Gastrocnemius medialis (tissue), 4 donors: ENCODE measurements around the gene DNAAF5.

ENCODE experiments used
- POLR2A ChIP-seq, 2 donors: fragments of 450-650 bp; IDR thresholded peaks; one replicate each; pipeline ENCODE4 v1.6.1; 2017; ENCODE audit warnings: antibody characterized with exemption in 2 of 2, mild to moderate bottlenecking in 2 of 2, moderate library complexity in 2 of 2
- TF ChIP-seq, protein P1 (sequence below), 5 experiments: fragments of 450-650 bp in 3 of 5; fragments of 200-600 bp in 2 of 5; sonication (generic) in 2 of 5; IDR thresholded peaks in 4 of 5; conservative IDR thresholded peaks in 1 of 5; 1 replicate in 4 of 5; 2 replicates in 1 of 5; pipeline ENCODE4 v1.5.1; 2016 to 2019; ENCODE audit warnings: antibody characterized with exemption in 5 of 5, mild to moderate bottlenecking in 3 of 5, moderate library complexity in 3 of 5

DNA sequence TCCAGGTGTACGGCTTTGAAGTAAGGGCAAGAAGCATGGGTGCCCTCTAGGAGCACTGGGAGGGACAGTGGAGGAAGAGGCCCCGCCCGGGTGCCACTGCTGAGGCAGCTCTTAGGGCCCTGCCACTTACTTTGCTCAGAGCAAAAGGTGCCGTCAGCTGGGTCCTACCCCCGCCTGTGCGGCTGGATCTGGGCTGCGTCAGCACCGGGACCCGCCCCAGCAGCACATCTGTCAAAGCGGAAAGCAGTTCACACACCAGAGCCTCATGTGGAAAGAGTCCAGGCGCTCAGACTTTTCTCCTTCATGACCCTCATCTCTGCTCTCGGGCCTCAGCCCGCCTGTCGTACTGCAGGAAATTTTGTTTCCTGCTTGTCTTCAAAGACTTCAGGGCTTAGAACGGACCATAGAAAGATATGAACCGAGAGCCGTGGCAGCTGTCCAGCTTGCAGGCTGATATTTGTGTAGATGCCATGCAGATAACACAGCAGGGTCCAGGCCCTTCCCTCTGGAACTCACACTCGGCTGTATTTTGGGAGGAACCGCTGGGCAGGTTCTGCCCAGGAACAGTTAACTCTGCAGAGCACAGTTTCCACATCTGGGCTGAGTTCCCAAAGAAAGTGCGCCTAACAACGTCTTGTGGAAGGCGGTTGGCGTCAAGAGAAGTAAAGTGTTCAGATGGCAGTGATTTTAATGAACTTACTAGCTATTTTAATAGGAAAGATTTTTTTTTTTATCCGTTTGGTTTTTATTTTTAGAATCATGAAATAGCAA lies 44.9 kb downstream of the DNAAF5 start:
- TF ChIP-seq POLR2A (IDR thresholded peaks at IDR 0.05): peak in 1 of 2 donors; percentile 12
- TF ChIP-seq, protein P1, sequence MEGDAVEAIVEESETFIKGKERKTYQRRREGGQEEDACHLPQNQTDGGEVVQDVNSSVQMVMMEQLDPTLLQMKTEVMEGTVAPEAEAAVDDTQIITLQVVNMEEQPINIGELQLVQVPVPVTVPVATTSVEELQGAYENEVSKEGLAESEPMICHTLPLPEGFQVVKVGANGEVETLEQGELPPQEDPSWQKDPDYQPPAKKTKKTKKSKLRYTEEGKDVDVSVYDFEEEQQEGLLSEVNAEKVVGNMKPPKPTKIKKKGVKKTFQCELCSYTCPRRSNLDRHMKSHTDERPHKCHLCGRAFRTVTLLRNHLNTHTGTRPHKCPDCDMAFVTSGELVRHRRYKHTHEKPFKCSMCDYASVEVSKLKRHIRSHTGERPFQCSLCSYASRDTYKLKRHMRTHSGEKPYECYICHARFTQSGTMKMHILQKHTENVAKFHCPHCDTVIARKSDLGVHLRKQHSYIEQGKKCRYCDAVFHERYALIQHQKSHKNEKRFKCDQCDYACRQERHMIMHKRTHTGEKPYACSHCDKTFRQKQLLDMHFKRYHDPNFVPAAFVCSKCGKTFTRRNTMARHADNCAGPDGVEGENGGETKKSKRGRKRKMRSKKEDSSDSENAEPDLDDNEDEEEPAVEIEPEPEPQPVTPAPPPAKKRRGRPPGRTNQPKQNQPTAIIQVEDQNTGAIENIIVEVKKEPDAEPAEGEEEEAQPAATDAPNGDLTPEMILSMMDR (IDR thresholded peaks at IDR 0.05 in 4 of 5, conservative IDR thresholded peaks at IDR 0.05 in 1 of 5): no peak
